GM18508 (cell line): Measurements from ENCODE around the gene RANBP2.

ENCODE experiments used
- ATAC-seq: cut with Tn5 transposase; IDR thresholded peaks from one replicate; pipeline ENCODE4 v1.9.1; 2021; ENCODE audit warnings: moderate number of reproducible peaks; ENCODE audit not compliant: insufficient read depth, unreplicated experiment

Gene RANBP2

GRCh38 chr2:108829578-108830310 is 110.5 kb downstream of the RANBP2 start:
- ATAC-seq: no peak

- ATAC-seq: no peak
These were observed 113.9 kb downstream of the RANBP2 start for GRCh38 chr2:108833219-108833618.

GRCh38 chr2:108834620-108835019 is 115.3 kb downstream of the RANBP2 start:
- ATAC-seq: no peak

- ATAC-seq: no peak
These were observed 115.8 kb downstream of the RANBP2 start for GRCh38 chr2:108835040-108835439.
